ENCODE measurements around the gene ZNF318.
"Not testable (repeated sequence)": the region's sequence is repeated elsewhere in the genome, so short reads cannot be mapped to it uniquely, and the experiment has no call there.

Gene ZNF318

GRCh38 chr6:43369174-43370002, at the start of gene ZNF318:
Gene ZNF318, minus strand, starts transcription at chr6:43369647. Its CDS starts 282 bp downstream, at chr6:43369365.
- no peak for TF ChIP-seq CTCF (IDR thresholded peaks at IDR 0.05; ENCODE audit: borderline replicate concordance, control extremely low read depth, extremely low read depth, insufficient read depth, missing control alignments)
- DNase-seq (ENCODE audit: low spot score): peak; percentile 96
- in situ Hi-C loops (cut with MboI; ENCODE audit: low sequenced_read_pairs, unreplicated experiment): no loop called here

GRCh38 chr6:43416935-43417334, 47.5 kb upstream of the ZNF318 start:
- in situ Hi-C loops (cut with MboI; ENCODE audit: low sequenced_read_pairs, unreplicated experiment): no loop called here
- no peak for DNase-seq (ENCODE audit: low spot score)
- no peak for TF ChIP-seq CTCF (IDR thresholded peaks at IDR 0.05; ENCODE audit: borderline replicate concordance, control extremely low read depth, extremely low read depth, insufficient read depth, missing control alignments)

- DNase-seq (ENCODE audit: low spot score); in situ Hi-C loops (cut with MboI; ENCODE audit: low sequenced_read_pairs, unreplicated experiment): not testable (repeated sequence)
Observed at GRCh38 chr6:43415275-43415674, 45.8 kb upstream of the ZNF318 start.

- TF ChIP-seq CTCF (IDR thresholded peaks at IDR 0.05; ENCODE audit: borderline replicate concordance, control extremely low read depth, extremely low read depth, insufficient read depth, missing control alignments): no peak
- no peak for DNase-seq (ENCODE audit: low spot score)
- in situ Hi-C loops (cut with MboI; ENCODE audit: low sequenced_read_pairs, unreplicated experiment): no loop called here
Observed at GRCh38 chr6:43413002-43413401, 43.6 kb upstream of the ZNF318 start.

- no peak for DNase-seq (ENCODE audit: low spot score)
- TF ChIP-seq CTCF (IDR thresholded peaks at IDR 0.05; ENCODE audit: borderline replicate concordance, control extremely low read depth, extremely low read depth, insufficient read depth, missing control alignments): no peak
- in situ Hi-C loops (cut with MboI; ENCODE audit: low sequenced_read_pairs, unreplicated experiment): no loop called here
Observed at GRCh38 chr6:43412541-43412940, 43.1 kb upstream of the ZNF318 start.

GRCh38 chr6:43410776-43411175, 41.3 kb upstream of the ZNF318 start:
- DNase-seq (ENCODE audit: low spot score); in situ Hi-C loops (cut with MboI; ENCODE audit: low sequenced_read_pairs, unreplicated experiment): not testable (repeated sequence)

- no peak for DNase-seq (ENCODE audit: low spot score)
- in situ Hi-C loops (cut with MboI; ENCODE audit: low sequenced_read_pairs, unreplicated experiment): no loop called here
- TF ChIP-seq CTCF (IDR thresholded peaks at IDR 0.05; ENCODE audit: borderline replicate concordance, control extremely low read depth, extremely low read depth, insufficient read depth, missing control alignments): no peak
Observed at GRCh38 chr6:43408259-43408658, 38.8 kb upstream of the ZNF318 start.
